ENCODE data around the gene ANAPC4. TPM values are rescaled to one million over a fixed set of nuclear protein-coding genes. Genes with fewer than 3 reads are reported as not detected.

Gene ANAPC4
- total and polyA plus RNA-seq, 2 of the 13 experiments (the other 11 are each of a cell fraction or from before 2014, with no cell fraction given): 14.5 to 30.2 TPM

GRCh38 chr4:25376754-25377571, at the start of gene ANAPC4 (continued):
- TF ChIP-seq STAT6 (CRISPR knock-in tag; IDR thresholded peaks at IDR 0.05; ENCODE audit: borderline replicate concordance) (no peak), ZNF101 (CRISPR knock-in tag; IDR thresholded peaks at IDR 0.05; ENCODE audit: borderline replicate concordance, low read depth) (no peak), NFYC (CRISPR knock-in tag; IDR thresholded peaks at IDR 0.05) (no peak), ZNF772 (CRISPR knock-in tag; IDR thresholded peaks at IDR 0.05) (no peak), MED8 (CRISPR knock-in tag; IDR thresholded peaks at IDR 0.05; ENCODE audit: insufficient replicate concordance) (no peak), ZNF343 (CRISPR knock-in tag; IDR thresholded peaks at IDR 0.05) (no peak), NR2F1 (CRISPR knock-in tag; IDR thresholded peaks at IDR 0.05) (0 out of 4 replicates have a peak, but pooled peaks of 1 of the 2 experiments have one; percentile 12), TFDP2 (CRISPR knock-in tag; IDR thresholded peaks at IDR 0.05) (peak; percentile 65), AHDC1 (CRISPR knock-in tag; IDR thresholded peaks at IDR 0.05; ENCODE audit: borderline replicate concordance) (no peak), TP53 (CRISPR knock-in tag; conservative IDR thresholded peaks at IDR 0.05) (no peak), ZNF280B (CRISPR knock-in tag; IDR thresholded peaks at IDR 0.05; ENCODE audit: borderline replicate concordance) (no peak), MXD4 (CRISPR knock-in tag; IDR thresholded peaks at IDR 0.05) (0 out of 2 replicates have a peak, but pooled peaks have one; percentile 51), THAP9 (CRISPR knock-in tag; IDR thresholded peaks at IDR 0.05; ENCODE audit: borderline replicate concordance) (0 out of 2 replicates have a peak, but pooled peaks have one; percentile 50)
